Breast epithelium (tissue), 3 donors: ENCODE measurements around the gene ZNF830.

Source experiments
- CTCF ChIP-seq, 3 donors: fragments of 450-650 bp; IDR thresholded peaks; one replicate each; pipeline ENCODE4 v1.5.1; 2016 to 2017; ENCODE audit warnings: antibody characterized with exemption in 3 of 3, mild to moderate bottlenecking in 3 of 3, moderate library complexity in 3 of 3
- POLR2A ChIP-seq: fragments of 450-650 bp; IDR thresholded peaks from one replicate; pipeline ENCODE4 v1.6.1; 2016; ENCODE audit warnings: antibody characterized with exemption, mild to moderate bottlenecking, moderate library complexity
- POLR2AphosphoS5 ChIP-seq, 3 donors: sonication (generic); formaldehyde crosslinking; IDR thresholded peaks; one replicate each; pipeline ENCODE4 v1.6.1; 2017; ENCODE audit warnings: antibody characterized with exemption in 3 of 3

DNA sequence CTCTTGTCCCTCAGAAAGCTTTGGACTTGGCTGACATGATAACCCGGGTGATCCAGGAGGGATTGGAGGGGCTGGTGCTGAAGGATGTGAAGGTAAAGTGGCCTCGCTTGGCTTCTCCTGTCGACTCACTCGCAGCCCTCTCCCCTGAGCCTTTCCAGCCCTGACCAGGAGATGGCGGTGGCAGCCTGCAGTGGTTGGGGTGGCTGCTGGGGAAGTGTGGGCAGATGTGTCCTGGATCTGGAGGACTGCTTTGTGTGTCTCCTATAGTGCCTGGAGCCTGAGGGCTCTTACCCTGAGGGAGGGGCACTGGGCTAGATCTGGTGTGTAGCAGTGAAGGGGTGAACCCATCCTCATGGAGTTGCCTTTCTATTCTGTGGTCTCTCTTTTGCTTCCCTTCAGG lies 36.9 kb downstream of the ZNF830 start:
- TF ChIP-seq CTCF (IDR thresholded peaks at IDR 0.05) = peak in 2 of 3 donors; percentile 40 to 60
- no peak for TF ChIP-seq POLR2AphosphoS5 (IDR thresholded peaks at IDR 0.05)
- TF ChIP-seq POLR2A = no peak
